PC-3 (cell line): ENCODE results near the gene DERA. TPM values are rescaled to one million over a fixed set of nuclear protein-coding genes. Genes with fewer than 3 reads are reported as not detected.

Experiments used
- ATAC-seq: fragments of 200-7000 bp; cut with Tn5 transposase; 2 replicates; pipeline ENCODE4 v1.9.1; 2020; ENCODE audit warnings: mild to moderate bottlenecking, moderate library complexity
- BruUV-seq: library from RNA; stranded (reverse); fragments of 400-500 nt; replicated peaks from 2 replicates; lab custom pipeline; 2021; lab: Mats Ljungman, UMichigan
- CTCF ChIA-PET: fragments of 300-600 bp; sonication (Branson Sonifier 250); formaldehyde crosslinking; loops from one replicate; lab custom pipeline; 2022; ENCODE audit warnings: antibody characterized with exemption; lab: Charles Lee
- POLR2A ChIA-PET: fragments of 300-600 bp; sonication (Branson Sonifier 250); formaldehyde crosslinking; loops from one replicate; lab custom pipeline; 2022; ENCODE audit warnings: antibody characterized with exemption; ENCODE audit not compliant: unreplicated experiment; lab: Charles Lee
- DNase-seq: peaks from one replicate; pipeline ENCODE4 v3.0.0-alpha.2; 2015
- H2AFZ ChIP-seq: fragments of 300-600 bp; sonication (generic); 2 replicates; pipeline ENCODE4 v1.6.0; 2016; ENCODE audit warnings: antibody characterized with exemption, low read length
- H3F3A ChIP-seq: fragments of 300-600 bp; sonication (generic); one replicate; pipeline ENCODE4 v1.6.0; 2017; ENCODE audit warnings: antibody characterized with exemption, low read length, control low read depth, mild to moderate bottlenecking; ENCODE audit not compliant: unreplicated experiment
- H3K27ac ChIP-seq: fragments of 300-600 bp; sonication (generic); 2 replicates; pipeline ENCODE4 v1.5.1; 2016; ENCODE audit warnings: mild to moderate bottlenecking, low read length
- H3K27me3 ChIP-seq: fragments of 300-600 bp; sonication (generic); 2 replicates; pipeline ENCODE4 v1.6.1; 2016; ENCODE audit warnings: low read length, mixed read lengths
- H3K36me3 ChIP-seq: fragments of 300-600 bp; sonication (generic); 2 replicates; pipeline ENCODE4 v1.6.1; 2016; ENCODE audit warnings: low read depth, mixed run types, low read length, mixed read lengths
- H3K4me1 ChIP-seq: fragments of 300-600 bp; sonication (generic); 2 replicates; pipeline ENCODE4 v1.5.1; 2016; ENCODE audit warnings: low read length; ENCODE audit not compliant: insufficient read depth
- H3K4me2 ChIP-seq: fragments of 300-600 bp; sonication (generic); 2 replicates; pipeline ENCODE4 v1.6.0; 2016; ENCODE audit warnings: low read length
- H3K4me3 ChIP-seq: fragments of 300-600 bp; sonication (generic); 2 replicates; pipeline ENCODE4 v1.5.1; 2016; ENCODE audit warnings: mild to moderate bottlenecking, low read length, mixed read lengths
- H3K79me2 ChIP-seq: fragments of 300-600 bp; sonication (generic); 2 replicates; pipeline ENCODE4 v1.6.1; 2017; ENCODE audit warnings: low read length, mixed read lengths
- H3K9ac ChIP-seq: fragments of 300-600 bp; sonication (generic); 2 replicates; pipeline ENCODE4 v1.6.0; 2016; ENCODE audit warnings: mild to moderate bottlenecking, low read length
- H3K9me2 ChIP-seq: fragments of 300-600 bp; sonication (generic); replicated peaks from 2 replicates; pipeline ENCODE4 v1.6.1; 2016; ENCODE audit warnings: mixed run types, low read length, mixed read lengths
- H3K9me3 ChIP-seq: fragments of 300-600 bp; sonication (generic); 2 replicates; pipeline ENCODE4 v1.6.1; 2016; ENCODE audit warnings: low read length, mixed read lengths
- H4K20me1 ChIP-seq: fragments of 300-600 bp; sonication (generic); 2 replicates; pipeline ENCODE4 v1.6.1; 2016; ENCODE audit warnings: low read length, mixed read lengths
- EZH2 ChIP-seq: fragments of 300-600 bp; sonication (generic); IDR thresholded peaks from one replicate; pipeline ENCODE4 v1.6.1; 2017; ENCODE audit warnings: antibody characterized with exemption, mild to moderate bottlenecking, low read length; ENCODE audit not compliant: unreplicated experiment
- EZH2phosphoT487 ChIP-seq: fragments of 300-600 bp; sonication (generic); IDR thresholded peaks from 2 replicates; pipeline ENCODE4 v1.6.1; 2018; ENCODE audit warnings: mild to moderate bottlenecking, antibody characterized with exemption, low read length, borderline replicate concordance
- intact Hi-C: fragments of 100-400 bp; cut with micrococcal nuclease; formaldehyde crosslinking; loops from 2 replicates; pipeline ENCODE4 v1.9.0; 2023
- total RNA-seq: library from RNA; depleted of rRNA; stranded (reverse); fragments of >200 nt; gene quantifications from 2 replicates; pipeline ENCODE4 v1.2.3, GENCODE V29; 2014
- TF ChIP-seq, protein P1 (sequence below): fragments of 300-600 bp; sonication (generic); conservative IDR thresholded peaks from 2 replicates; pipeline ENCODE4 v1.5.1; 2017; ENCODE audit warnings: antibody characterized with exemption, low read depth, mild to moderate bottlenecking, low read length

DERA gene
- total RNA-seq, 1 experiment from 2014 or later: 49.4 TPM

GRCh38 chr12:15887043-15887817 lies 23.9 kb upstream of the DERA start:
- POLR2A ChIA-PET: no interaction called here
- ATAC-seq (no peak), DNase-seq (no peak)
- H3K9ac ChIP-seq: no peak overlapping the region
- TF ChIP-seq EZH2phosphoT487 (no peak), EZH2 (no peak)
- TF ChIP-seq, protein P1, sequence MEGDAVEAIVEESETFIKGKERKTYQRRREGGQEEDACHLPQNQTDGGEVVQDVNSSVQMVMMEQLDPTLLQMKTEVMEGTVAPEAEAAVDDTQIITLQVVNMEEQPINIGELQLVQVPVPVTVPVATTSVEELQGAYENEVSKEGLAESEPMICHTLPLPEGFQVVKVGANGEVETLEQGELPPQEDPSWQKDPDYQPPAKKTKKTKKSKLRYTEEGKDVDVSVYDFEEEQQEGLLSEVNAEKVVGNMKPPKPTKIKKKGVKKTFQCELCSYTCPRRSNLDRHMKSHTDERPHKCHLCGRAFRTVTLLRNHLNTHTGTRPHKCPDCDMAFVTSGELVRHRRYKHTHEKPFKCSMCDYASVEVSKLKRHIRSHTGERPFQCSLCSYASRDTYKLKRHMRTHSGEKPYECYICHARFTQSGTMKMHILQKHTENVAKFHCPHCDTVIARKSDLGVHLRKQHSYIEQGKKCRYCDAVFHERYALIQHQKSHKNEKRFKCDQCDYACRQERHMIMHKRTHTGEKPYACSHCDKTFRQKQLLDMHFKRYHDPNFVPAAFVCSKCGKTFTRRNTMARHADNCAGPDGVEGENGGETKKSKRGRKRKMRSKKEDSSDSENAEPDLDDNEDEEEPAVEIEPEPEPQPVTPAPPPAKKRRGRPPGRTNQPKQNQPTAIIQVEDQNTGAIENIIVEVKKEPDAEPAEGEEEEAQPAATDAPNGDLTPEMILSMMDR: no peak
- no peak overlapping the region for H3K4me3 ChIP-seq
- no peaks in the 10 kb centered on the region for H3K27me3 ChIP-seq
- H4K20me1 ChIP-seq: peaks cover 51% of the 10 kb centered on the region
- H3K4me1 ChIP-seq: no peaks in the 10 kb centered on the region
- CTCF ChIA-PET: no interaction called here
- no peak overlapping the region for H3K27ac ChIP-seq
- intact Hi-C loops: no loop called here
- no peak overlapping the region for H2AFZ ChIP-seq
- peaks cover 17% of the 10 kb centered on the region; the same call in 1 of the 2 replicates for H3K36me3 ChIP-seq
- no peaks in the 10 kb centered on the region for H3F3A ChIP-seq
- H3K79me2 ChIP-seq: peaks cover 83% of the 10 kb centered on the region
- no peak overlapping the region for H3K4me2 ChIP-seq
- H3K9me3 ChIP-seq: no peaks in the 10 kb centered on the region
- H3K9me2 ChIP-seq: no peaks in the 10 kb centered on the region
- BruUV-seq: no TSS peak

DNA sequence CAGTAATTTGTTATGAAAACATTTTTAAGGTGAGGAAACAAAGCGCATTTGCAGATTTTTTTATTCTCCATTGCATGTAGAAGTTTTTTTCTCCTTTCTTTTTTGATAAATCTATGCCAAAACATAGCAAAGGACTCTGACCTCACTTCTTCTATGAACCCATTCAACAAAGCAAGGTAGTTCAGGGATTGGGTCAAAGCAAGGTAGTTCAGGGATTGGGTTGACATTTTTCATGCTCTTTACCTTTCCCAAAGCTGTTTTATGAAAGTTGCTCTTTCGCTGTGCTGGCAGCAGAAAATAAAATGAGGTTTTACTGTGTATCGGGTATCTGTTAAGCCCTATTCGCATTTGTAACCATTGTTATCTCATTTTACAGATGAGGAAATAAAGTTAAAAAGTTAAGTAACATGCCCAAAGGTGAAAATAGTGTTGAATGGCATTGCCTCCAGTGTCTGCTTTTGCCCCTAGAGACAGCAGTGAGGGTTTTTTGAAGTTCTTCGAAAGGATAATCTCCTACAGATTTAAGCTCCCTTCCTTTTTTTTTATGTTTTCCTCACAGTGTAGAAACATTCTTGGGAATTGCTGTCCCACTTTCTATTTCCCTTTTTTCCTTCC lies 18.4 kb upstream of the DERA start:
- no TSS peak for BruUV-seq
- TF ChIP-seq EZH2phosphoT487: no peak
- TF ChIP-seq, protein P1: no peak
- no peak for TF ChIP-seq EZH2
- H3K9ac ChIP-seq: no peak overlapping the region
- H3K9me2 ChIP-seq: no peaks in the 10 kb centered on the region
- intact Hi-C loops: no loop called here
- H3K4me1 ChIP-seq: no peaks in the 10 kb centered on the region
- H3K36me3 ChIP-seq: peaks cover 41% of the 10 kb centered on the region
- no peak overlapping the region for H2AFZ ChIP-seq
- H3K79me2 ChIP-seq: peaks cover 28% of the 10 kb centered on the region
- no peaks in the 10 kb centered on the region for H3F3A ChIP-seq
- H4K20me1 ChIP-seq: peaks cover 14% of the 10 kb centered on the region
- no peak overlapping the region for H3K4me2 ChIP-seq
- ChIA-PET CTCF (no interaction called here), POLR2A (no interaction called here)
- no peaks in the 10 kb centered on the region for H3K27me3 ChIP-seq
- DNase-seq (no peak), ATAC-seq (no peak)
- no peak overlapping the region for H3K4me3 ChIP-seq
- no peaks in the 10 kb centered on the region for H3K9me3 ChIP-seq
- H3K27ac ChIP-seq: no peak overlapping the region

GRCh38 chr12:15893260-15893659 lies 17.9 kb upstream of the DERA start:
- Histone ChIP-seq H3K4me3 (no peak overlapping the region), H3K27ac (no peak overlapping the region), H3K9me3 (no peaks in the 10 kb centered on the region), H3F3A (no peaks in the 10 kb centered on the region), H3K9me2 (no peaks in the 10 kb centered on the region), H3K4me2 (no peak overlapping the region), H3K9ac (no peak overlapping the region), H3K79me2 (peaks cover 22% of the 10 kb centered on the region), H3K4me1 (no peaks in the 10 kb centered on the region), H4K20me1 (peaks cover 9% of the 10 kb centered on the region), H2AFZ (no peak overlapping the region), H3K27me3 (no peaks in the 10 kb centered on the region), H3K36me3 (peaks cover 38% of the 10 kb centered on the region)
- intact Hi-C loops: no loop called here
- BruUV-seq: no TSS peak
- ChIA-PET POLR2A (no interaction called here), CTCF (no interaction called here)
- ATAC-seq: no peak
- TF ChIP-seq, protein P1: no peak
- no peak for TF ChIP-seq EZH2phosphoT487
- TF ChIP-seq EZH2: no peak
- no peak for DNase-seq
